DND-41 (cell line): Measurements from ENCODE around the gene MOXD1.

Experiments
- ATAC-seq: fragments of 200-7000 bp; cut with Tn5 transposase; 3 replicates; pipeline ENCODE4 v1.9.1; 2021; ENCODE audit warnings: low read depth; ENCODE audit not compliant: insufficient read depth
- DNase-seq: peaks from one replicate; pipeline ENCODE4 v3.0.0-alpha.2; 2020
- H2AFZ ChIP-seq: 2 replicates; pipeline ENCODE4 v1.6.0; 2012; ENCODE audit warnings: low read depth, low read length
- H3K27ac ChIP-seq: 2 replicates; pipeline ENCODE4 v1.5.1; 2012; ENCODE audit warnings: low read length, inconsistent platforms
- H3K27me3 ChIP-seq: fragments of 200-600 bp; sonication (generic); 2 replicates; pipeline ENCODE4 v1.6.0; 2012; ENCODE audit warnings: low read length, mild to moderate bottlenecking, inconsistent platforms; ENCODE audit not compliant: insufficient read depth, poor library complexity
- H3K36me3 ChIP-seq: 2 replicates; pipeline ENCODE4 v1.5.1; 2012; ENCODE audit warnings: low read length, inconsistent platforms; ENCODE audit not compliant: insufficient read depth
- H3K4me1 ChIP-seq: 2 replicates; pipeline ENCODE4 v1.5.1; 2012; ENCODE audit warnings: mild to moderate bottlenecking, low read length; ENCODE audit not compliant: insufficient read depth
- H3K4me2 ChIP-seq: 2 replicates; pipeline ENCODE4 v1.6.0; 2012; ENCODE audit warnings: mild to moderate bottlenecking, moderate library complexity, low read length, inconsistent platforms; ENCODE audit not compliant: insufficient read depth
- H3K4me3 ChIP-seq, 2 experiments: fragments of 200-600 bp in 1 of 2; shearing (Covaris generic) in 1 of 2; 2 replicates each; pipeline ENCODE4 v1.5.1; 2012 to 2016; ENCODE audit warnings: inconsistent platforms in 2 of 2, low read length in 2 of 2, mild to moderate bottlenecking in 2 of 2, low read depth in 1 of 2, moderate library complexity in 1 of 2
- H3K79me2 ChIP-seq: 2 replicates; pipeline ENCODE4 v1.6.0; 2012; ENCODE audit warnings: low read length, inconsistent platforms; ENCODE audit not compliant: insufficient read depth
- H3K9ac ChIP-seq: 2 replicates; pipeline ENCODE4 v1.6.0; 2012; ENCODE audit warnings: low read depth, mild to moderate bottlenecking, inconsistent platforms, low read length, moderate library complexity
- H3K9me3 ChIP-seq: 2 replicates; pipeline ENCODE4 v1.5.1; 2012; ENCODE audit warnings: low read length, moderate library complexity, mild to moderate bottlenecking, inconsistent platforms; ENCODE audit not compliant: insufficient read depth, severe bottlenecking
- H4K20me1 ChIP-seq: 2 replicates; pipeline ENCODE4 v1.6.0; 2012; ENCODE audit warnings: low read length; ENCODE audit not compliant: insufficient read depth
- CTCF ChIP-seq: IDR thresholded peaks from 2 replicates; pipeline ENCODE4 v1.5.1; 2012; ENCODE audit warnings: borderline replicate concordance, low read length, moderate library complexity, mild to moderate bottlenecking; ENCODE audit not compliant: poor library complexity, severe bottlenecking; ENCODE audit errors: extremely low read depth
- EZH2 ChIP-seq: IDR thresholded peaks from 3 replicates; pipeline ENCODE4 v1.6.1; 2012; ENCODE audit warnings: borderline replicate concordance, low read depth, mild to moderate bottlenecking, moderate library complexity, low read length, inconsistent platforms; ENCODE audit not compliant: severe bottlenecking

The MOXD1 gene

GRCh38 chr6:132381381-132381780 is 19.9 kb downstream of the MOXD1 start:
- H3K27me3 ChIP-seq: no peaks in the 10 kb centered on the region
- H2AFZ ChIP-seq: no peak overlapping the region
- no peaks in the 10 kb centered on the region for H3K79me2 ChIP-seq
- no peak overlapping the region for H3K27ac ChIP-seq
- no peak overlapping the region for H3K4me3 ChIP-seq
- H3K4me1 ChIP-seq: no peaks in the 10 kb centered on the region
- no peak for ATAC-seq
- H3K36me3 ChIP-seq: no peaks in the 10 kb centered on the region
- H3K9ac ChIP-seq: no peak overlapping the region
- no peaks in the 10 kb centered on the region for H3K9me3 ChIP-seq
- H3K4me2 ChIP-seq: no peak overlapping the region
- DNase-seq: no peak
- no peaks in the 10 kb centered on the region for H4K20me1 ChIP-seq
- TF ChIP-seq EZH2 (no peak), CTCF (no peak)

- no peaks in the 10 kb centered on the region for H3K27me3 ChIP-seq
- no peak overlapping the region for H2AFZ ChIP-seq
- no peaks in the 10 kb centered on the region for H3K9me3 ChIP-seq
- H4K20me1 ChIP-seq: no peaks in the 10 kb centered on the region
- no peak for DNase-seq
- no peak overlapping the region for H3K27ac ChIP-seq
- H3K4me2 ChIP-seq: no peak overlapping the region
- ATAC-seq: no peak
- no peaks in the 10 kb centered on the region for H3K4me1 ChIP-seq
- H3K36me3 ChIP-seq: no peaks in the 10 kb centered on the region
- no peak for TF ChIP-seq CTCF
- H3K79me2 ChIP-seq: no peaks in the 10 kb centered on the region
- no peak overlapping the region for H3K4me3 ChIP-seq
- no peak overlapping the region for H3K9ac ChIP-seq
Observed at GRCh38 chr6:132380358-132381029, 20.8 kb downstream of the MOXD1 start.

- Histone ChIP-seq H3K27ac (no peak overlapping the region), H3K4me3 (no peak overlapping the region), H3K9me3 (no peaks in the 10 kb centered on the region), H3K27me3 (peaks cover 2% of the 10 kb centered on the region), H3K4me2 (no peak overlapping the region), H3K36me3 (no peaks in the 10 kb centered on the region), H4K20me1 (no peaks in the 10 kb centered on the region), H2AFZ (no peak overlapping the region), H3K9ac (no peak overlapping the region), H3K79me2 (no peaks in the 10 kb centered on the region), H3K4me1 (no peaks in the 10 kb centered on the region)
- no peak for ATAC-seq
- no peak for DNase-seq
- no peak for TF ChIP-seq EZH2
- TF ChIP-seq CTCF: no peak
Observed at GRCh38 chr6:132369526-132369925, 31.7 kb downstream of the MOXD1 start.
